GM12892 (cell line): ENCODE data around the gene COA6.

Source experiments
- POLR2A ChIP-seq: IDR thresholded peaks from 2 replicates; pipeline ENCODE4 v1.6.1; 2011; ENCODE audit warnings: low read depth, low read length, control low read depth
- POLR2AphosphoS5 ChIP-seq: IDR thresholded peaks from 2 replicates; pipeline ENCODE4 v1.6.1; 2011; ENCODE audit warnings: low read depth, low read length, control low read depth
- TAF1 ChIP-seq: IDR thresholded peaks from 2 replicates; pipeline ENCODE4 v1.6.1; 2011; ENCODE audit warnings: low read depth, mild to moderate bottlenecking, control low read depth, low read length, borderline replicate concordance

DNA sequence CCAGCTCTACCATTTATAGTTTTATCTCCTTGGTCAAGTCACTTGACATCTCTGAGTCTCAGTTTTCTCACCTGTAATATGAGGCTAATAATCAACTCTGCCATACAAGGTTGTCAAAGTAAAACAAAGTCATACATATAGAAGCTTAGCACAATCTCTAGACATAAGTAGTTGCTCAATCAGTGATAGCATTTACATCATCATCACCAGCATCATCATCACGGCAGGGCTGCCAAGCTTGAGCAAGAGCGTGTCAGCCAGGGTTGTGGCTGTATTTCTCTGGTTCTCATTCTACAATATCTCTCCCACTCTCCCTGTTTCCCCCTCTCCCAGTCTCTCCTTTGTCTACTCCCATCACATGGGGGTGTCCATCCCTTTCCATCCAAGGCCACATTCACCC lies 41.7 kb upstream of the COA6 start:
- TF ChIP-seq POLR2A (no peak), POLR2AphosphoS5 (no peak), TAF1 (no peak)
